ENCODE data around the gene SOX11. TPM values are rescaled to one million over a fixed set of nuclear protein-coding genes. Genes with fewer than 3 reads are reported as not detected.
"Not testable (repeated sequence)": the region's sequence is repeated elsewhere in the genome, so short reads cannot be mapped to it uniquely, and the experiment has no call there.

Gene SOX11
- under 1 TPM in 1 of 2 donors, not detected in 1; 0.78 TPM for total RNA-seq
- long read RNA-seq: 0 reads

- peak; percentile 38 to 45 for DNase-seq
- ATAC-seq: no peak
- intact Hi-C loops (cut with DNase I, micrococcal nuclease): no loop called here
These were observed at the start of gene SOX11 for GRCh38 chr2:5691985-5692529. TSS of gene SOX11 (plus strand) at chr2:5692384. CDS start at chr2:5692722, 338 bp downstream.

- ATAC-seq; DNase-seq; intact Hi-C loops (cut with DNase I, micrococcal nuclease): not testable (repeated sequence)
These were observed 39.5 kb upstream of the SOX11 start for GRCh38 chr2:5652734-5653133.

- ATAC-seq: not testable (repeated sequence)
These were observed 38.4 kb upstream of the SOX11 start for GRCh38 chr2:5653756-5654155.

GRCh38 chr2:5657231-5657630 is 35.0 kb upstream of the SOX11 start:
- intact Hi-C loops (cut with DNase I, micrococcal nuclease): no loop called here
- DNase-seq (no peak), ATAC-seq (no peak)

More at GRCh38 chr2:5653756-5654155, 38.4 kb upstream of the SOX11 start:
- intact Hi-C loops (cut with DNase I, micrococcal nuclease); DNase-seq: not testable (repeated sequence)

GRCh38 chr2:5660591-5660990 is 31.6 kb upstream of the SOX11 start:
- ATAC-seq (no peak), DNase-seq (no peak)
- intact Hi-C loops (cut with DNase I, micrococcal nuclease): no loop called here

GRCh38 chr2:5661362-5661761 is 30.8 kb upstream of the SOX11 start:
- no peak for DNase-seq

GRCh38 chr2:5664278-5664681 is 27.9 kb upstream of the SOX11 start:
- ATAC-seq (no peak), DNase-seq (no peak)
- intact Hi-C loops (cut with DNase I, micrococcal nuclease): no loop called here

More at GRCh38 chr2:5661362-5661761, 30.8 kb upstream of the SOX11 start:
- intact Hi-C loops (cut with DNase I, micrococcal nuclease): no loop called here
- ATAC-seq: no peak

GRCh38 chr2:5665066-5665465 is 27.1 kb upstream of the SOX11 start:
- no peak for DNase-seq
- no peak for ATAC-seq
- intact Hi-C loops (cut with DNase I, micrococcal nuclease): no loop called here

- no peak for ATAC-seq
- intact Hi-C loops (cut with DNase I, micrococcal nuclease): no loop called here
- DNase-seq: no peak
These were observed 25.4 kb upstream of the SOX11 start for GRCh38 chr2:5666798-5667197.

GRCh38 chr2:5667655-5668054 is 24.5 kb upstream of the SOX11 start:
- ATAC-seq; DNase-seq; intact Hi-C loops (cut with DNase I, micrococcal nuclease): not testable (repeated sequence)

- no peak for DNase-seq
- intact Hi-C loops (cut with DNase I, micrococcal nuclease): no loop called here
- no peak for ATAC-seq
These were observed 23.4 kb upstream of the SOX11 start for GRCh38 chr2:5668682-5669250.

GRCh38 chr2:5672749-5673144 is 19.4 kb upstream of the SOX11 start:
- DNase-seq: no peak
- ATAC-seq: no peak
- intact Hi-C loops (cut with DNase I, micrococcal nuclease): no loop called here

GRCh38 chr2:5673145-5674025 is 18.8 kb upstream of the SOX11 start:
- ATAC-seq (no peak), DNase-seq (no peak)

GRCh38 chr2:5674026-5674340 is 18.2 kb upstream of the SOX11 start:
- no peak for ATAC-seq
- intact Hi-C loops (cut with DNase I, micrococcal nuclease): no loop called here
- DNase-seq: no peak

More at GRCh38 chr2:5673145-5674025, 18.8 kb upstream of the SOX11 start:
- intact Hi-C loops (cut with DNase I, micrococcal nuclease): no loop called here

GRCh38 chr2:5677133-5677532 is 15.1 kb upstream of the SOX11 start:
- intact Hi-C loops (cut with DNase I, micrococcal nuclease): no loop called here
- DNase-seq (no peak), ATAC-seq (no peak)

GRCh38 chr2:5683471-5683870 is 8.7 kb upstream of the SOX11 start:
- DNase-seq (no peak), ATAC-seq (no peak)
- intact Hi-C loops (cut with DNase I, micrococcal nuclease): no loop called here

- DNase-seq (no peak), ATAC-seq (no peak)
These were observed 7.0 kb upstream of the SOX11 start for GRCh38 chr2:5685225-5685624.

GRCh38 chr2:5686068-5686467 is 6.1 kb upstream of the SOX11 start:
- intact Hi-C loops (cut with DNase I, micrococcal nuclease): no loop called here
- no peak for ATAC-seq
- DNase-seq: no peak

More at GRCh38 chr2:5685225-5685624, 7.0 kb upstream of the SOX11 start:
- intact Hi-C loops (cut with DNase I, micrococcal nuclease): no loop called here

- ATAC-seq: no peak
- intact Hi-C loops (cut with DNase I, micrococcal nuclease): no loop called here
These were observed 5.6 kb upstream of the SOX11 start for GRCh38 chr2:5686536-5686935.

GRCh38 chr2:5689750-5690149 is 2.4 kb upstream of the SOX11 start:
- intact Hi-C loops (cut with DNase I, micrococcal nuclease): no loop called here
- DNase-seq (no peak), ATAC-seq (no peak)

More at GRCh38 chr2:5686536-5686935, 5.6 kb upstream of the SOX11 start:
- no peak for DNase-seq

Measured in left colon (tissue), 2 donors.